ENCODE data around the gene NELFB. TPM values are rescaled to one million over a fixed set of nuclear protein-coding genes. Genes with fewer than 3 reads are reported as not detected.

Gene NELFB
- total and polyA plus RNA-seq, 2 of the 4 experiments (the other 2 are of a cell fraction) = 36.9 to 66.0 TPM

DNA sequence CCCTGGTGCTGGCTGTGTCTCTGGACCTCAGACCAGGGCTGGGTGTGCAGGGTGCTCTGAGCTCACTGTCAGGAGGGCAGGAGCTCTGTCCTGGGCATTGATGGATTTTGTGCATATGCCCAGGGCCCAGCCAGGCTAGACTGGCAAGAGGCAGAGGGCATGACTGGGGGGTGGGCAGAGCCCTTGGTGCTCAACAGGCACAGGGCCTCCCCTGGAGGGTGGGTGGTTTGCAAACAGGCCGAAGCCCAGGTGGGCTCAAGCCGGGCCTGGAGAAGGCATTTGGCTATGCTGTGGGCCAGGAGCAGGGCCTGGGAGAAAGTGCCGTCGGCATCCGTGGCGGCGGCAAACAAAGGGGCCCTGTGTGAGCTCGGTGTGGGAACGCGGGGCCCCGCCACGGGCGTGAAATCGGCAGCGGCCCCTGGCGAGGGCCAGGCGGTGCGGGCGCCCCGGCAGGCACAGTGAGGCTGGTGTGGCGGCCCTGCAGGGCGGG, 48.8 kb downstream of the NELFB start:
- no peak overlapping the region for H2BK15ac ChIP-seq (ENCODE audit: low read depth, low read length)
- no peak overlapping the region for H3K23ac ChIP-seq (ENCODE audit: low read depth, low read length)
- ChIA-PET POLR2A (ENCODE audit: unreplicated experiment) (no interaction called here), CTCF (interaction anchor here (0.7 kb wide), 1 partner anchor 20 kb away, joined by 3 read pairs; no protein-coding TSS in a partner anchor)
- in situ Hi-C loops (cut with MboI; ENCODE audit: low sequenced_read_pairs) = no loop called here
- no peak overlapping the region for H2BK120ac ChIP-seq (ENCODE audit: low read depth, low read length)
- intact Hi-C loops (cut with micrococcal nuclease) = no loop called here
- H3K27me3 ChIP-seq (ENCODE audit: control insufficient read depth, insufficient read depth, low read length) = peaks cover 15% of the 10 kb centered on the region
- H2AK5ac ChIP-seq (ENCODE audit: low read depth, low read length) = no peak overlapping the region
- no peaks in the 10 kb centered on the region for H3K9me1 ChIP-seq (ENCODE audit: insufficient read depth, low read length)
- no peak overlapping the region for H3K14ac ChIP-seq (replicated peaks; ENCODE audit: low read depth, low read length)
- H3K18ac ChIP-seq (ENCODE audit: low read depth, low read length) = no peak overlapping the region
- dilution Hi-C loops (cut with HindIII; ENCODE audit: low sequenced_read_pairs, unreplicated experiment) = no loop called here
- peaks cover 4% of the 10 kb centered on the region; the same call in 1 of the 2 replicates for H4K20me1 ChIP-seq (ENCODE audit: insufficient read depth, low read length)
- no peak for DNase-seq
- H3K9ac ChIP-seq (ENCODE audit: low read depth, low read length) = no peak overlapping the region
- no peaks in the 10 kb centered on the region for H3K36me3 ChIP-seq (ENCODE audit: control insufficient read depth, insufficient read depth, low read length)
- no peaks in the 10 kb centered on the region for H3K79me1 ChIP-seq (ENCODE audit: low read depth in 1 of 2, low read length in 2 of 2)
- H2AK9ac ChIP-seq (replicated peaks; ENCODE audit: low read depth, low read length, poor library complexity) = no peak overlapping the region
- no peak overlapping the region for H4K5ac ChIP-seq (ENCODE audit: low read depth, low read length)
- H3K9me3 ChIP-seq (ENCODE audit: control insufficient read depth, insufficient read depth, low read length) = no peaks in the 10 kb centered on the region
- no peak overlapping the region for H3K4ac ChIP-seq (ENCODE audit: low read depth, low read length)
- H2BK20ac ChIP-seq (ENCODE audit: low read depth, low read length) = no peak overlapping the region
- TF ChIP-seq MXI1 (IDR thresholded peaks at IDR 0.05; ENCODE audit: borderline replicate concordance, low read depth, low read length) = no peak
- TF ChIP-seq USF2 (IDR thresholded peaks at IDR 0.05; ENCODE audit: low read depth, low read length) = no peak
- no peak for TF ChIP-seq MAFK (IDR thresholded peaks at IDR 0.05; ENCODE audit: low read depth, low read length)
- no peak for TF ChIP-seq RAD21 (IDR thresholded peaks at IDR 0.05; ENCODE audit: low read length)
- TF ChIP-seq, protein P1, sequence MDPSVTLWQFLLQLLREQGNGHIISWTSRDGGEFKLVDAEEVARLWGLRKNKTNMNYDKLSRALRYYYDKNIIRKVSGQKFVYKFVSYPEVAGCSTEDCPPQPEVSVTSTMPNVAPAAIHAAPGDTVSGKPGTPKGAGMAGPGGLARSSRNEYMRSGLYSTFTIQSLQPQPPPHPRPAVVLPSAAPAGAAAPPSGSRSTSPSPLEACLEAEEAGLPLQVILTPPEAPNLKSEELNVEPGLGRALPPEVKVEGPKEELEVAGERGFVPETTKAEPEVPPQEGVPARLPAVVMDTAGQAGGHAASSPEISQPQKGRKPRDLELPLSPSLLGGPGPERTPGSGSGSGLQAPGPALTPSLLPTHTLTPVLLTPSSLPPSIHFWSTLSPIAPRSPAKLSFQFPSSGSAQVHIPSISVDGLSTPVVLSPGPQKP (IDR thresholded peaks at IDR 0.05; ENCODE audit: borderline replicate concordance, low read depth, low read length) = no peak
- no peak for TF ChIP-seq RCOR1 (IDR thresholded peaks at IDR 0.05; ENCODE audit: insufficient replicate concordance, low read length)
- TF ChIP-seq CEBPB (IDR thresholded peaks at IDR 0.05; ENCODE audit: low read depth, low read length) = no peak
- no peak for TF ChIP-seq POLR2A (IDR thresholded peaks at IDR 0.05; ENCODE audit: low read depth, low read length)
- TF ChIP-seq CTCF (conservative IDR thresholded peaks at IDR 0.05; ENCODE audit: low read depth, low read length) = no peak
- H4K8ac ChIP-seq (ENCODE audit: low read depth in 2 of 2, low read length in 2 of 2) = no peak overlapping the region
- no peak overlapping the region for H3K4me3 ChIP-seq (ENCODE audit: insufficient read depth, low read depth, low read length)
- ATAC-seq (ENCODE audit: low read depth) = no peak
- BruUV-seq (replicated peaks) = no TSS peak
- 90% methylated on average over 5 of the region's 22 CpGs; no CpG with 5 or more reads in 1 of the 2 experiments for WGBS, 2 experiments (ENCODE audit: extremely low coverage in 2 of 2, insufficient read length in 1 of 2)
- H3K4me1 ChIP-seq (ENCODE audit: control insufficient read depth, insufficient read depth, low read length) = peaks cover 3% of the 10 kb centered on the region
- no peak overlapping the region for H3K27ac ChIP-seq (ENCODE audit: insufficient read depth, low read length)
- no peak overlapping the region for H4K91ac ChIP-seq (ENCODE audit: insufficient read depth, low read depth, low read length)
- H3K56ac ChIP-seq (ENCODE audit: extremely low read depth, insufficient read depth, low read length) = no peak overlapping the region
- no peak overlapping the region for H2BK5ac ChIP-seq (ENCODE audit: low read depth, low read length, poor library complexity, severe bottlenecking)
- H2AFZ ChIP-seq (replicated peaks; ENCODE audit: low read length, poor library complexity) = no peak overlapping the region
- no peak overlapping the region for H3K4me2 ChIP-seq (ENCODE audit: low read depth, low read length)

All from IMR-90 (cell line).